Activated CD8-positive, alpha-beta T cell treated with anti-CD3 and anti-CD28 coated beads, Interleukin-2, amount 10 ng/mL, durations not matched to agents 7 days and 5 days (primary cell): ENCODE results near the gene FBXW4. TPM values are rescaled to one million over a fixed set of nuclear protein-coding genes. Genes with fewer than 3 reads are reported as not detected.

ENCODE experiments used
- ATAC-seq: fragments of 150-1000 bp; cut with Tn5 transposase; one replicate; pipeline ENCODE4 v1.10.0; 2021; ENCODE audit warnings: moderate library complexity
- CTCF ChIA-PET: fragments of 350-600 bp; sonication (Branson Sonifier 250); formaldehyde crosslinking; loops from one replicate; lab custom pipeline; 2021; ENCODE audit warnings: antibody characterized with exemption; lab: Charles Lee
- POLR2A ChIA-PET: fragments of 350-600 bp; sonication (Branson Sonifier 250); formaldehyde crosslinking; loops from one replicate; lab custom pipeline; 2021; ENCODE audit warnings: antibody characterized with exemption; lab: Charles Lee
- DNase-seq: peaks from one replicate; pipeline ENCODE4 v3.0.0-alpha.2; 2020
- H3K27ac Mint-ChIP-seq: one replicate; pipeline ENCODE4 v1.8.0; 2021; ENCODE audit warnings: mild to moderate bottlenecking, mixed read lengths
- H3K27me3 Mint-ChIP-seq: one replicate; pipeline ENCODE4 v1.8.0; 2021; ENCODE audit warnings: low read depth, mixed read lengths
- H3K36me3 Mint-ChIP-seq: one replicate; pipeline ENCODE4 v1.8.0; 2021; ENCODE audit warnings: low read depth, mixed read lengths
- H3K4me1 Mint-ChIP-seq: one replicate; pipeline ENCODE4 v1.8.0; 2021; ENCODE audit warnings: low read depth, mixed read lengths
- H3K4me3 Mint-ChIP-seq: one replicate; pipeline ENCODE4 v1.8.0; 2021; ENCODE audit warnings: mild to moderate bottlenecking, mixed read lengths
- H3K9me3 Mint-ChIP-seq: one replicate; pipeline ENCODE4 v1.8.0; 2022; ENCODE audit warnings: mixed read lengths; ENCODE audit not compliant: insufficient read depth
- total RNA-seq, 2 experiments: library from RNA; stranded (reverse); gene quantifications; one replicate each; pipeline ENCODE4 v1.2.3, GENCODE V29; 2021

The FBXW4 gene
- total RNA-seq, 2 experiments from 2014 or later, result 36.7 to 39.3 TPM

DNA sequence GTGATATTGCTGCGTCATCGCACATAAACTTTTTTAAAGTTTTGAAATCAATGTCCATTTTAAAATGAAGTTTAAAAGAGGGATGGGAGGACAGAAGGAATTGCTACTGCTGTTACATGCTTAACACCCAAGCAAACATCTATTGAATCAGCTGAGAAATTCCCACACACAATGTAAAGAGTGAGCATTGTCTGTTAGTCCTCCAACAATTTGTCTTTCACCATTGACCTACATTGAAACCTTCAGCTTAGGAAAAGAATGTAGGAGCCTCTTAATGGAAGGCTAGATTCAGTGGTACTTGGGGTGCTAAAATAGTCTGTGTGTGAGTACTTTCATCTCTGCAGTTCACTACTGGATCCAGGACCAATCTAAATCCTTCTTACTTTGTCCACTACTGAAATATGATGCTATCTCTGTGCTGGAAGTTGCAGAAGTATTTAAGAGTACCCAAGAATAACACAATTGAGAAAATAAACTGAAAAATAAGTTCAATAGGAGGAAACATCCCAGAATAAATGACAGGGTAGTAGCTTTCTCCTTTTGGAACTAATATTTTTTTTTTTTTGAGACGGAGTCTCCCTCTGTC lies 23.8 kb upstream of the FBXW4 start:
- ChIA-PET POLR2A (no interaction called here), CTCF (interaction anchor here (1.7 kb wide), 1 partner anchor 116 kb away, joined by 4 read pairs; no protein-coding TSS in a partner anchor)
- Mint-ChIP-seq H3K27me3 (peaks cover 29% of the 10 kb centered on the region), H3K9me3 (no peaks in the 10 kb centered on the region), H3K36me3 (no peaks in the 10 kb centered on the region), H3K27ac (no peak overlapping the region), H3K4me3 (no peak overlapping the region), H3K4me1 (no peaks in the 10 kb centered on the region)
- DNase-seq (no peak), ATAC-seq (no peak)

DNA sequence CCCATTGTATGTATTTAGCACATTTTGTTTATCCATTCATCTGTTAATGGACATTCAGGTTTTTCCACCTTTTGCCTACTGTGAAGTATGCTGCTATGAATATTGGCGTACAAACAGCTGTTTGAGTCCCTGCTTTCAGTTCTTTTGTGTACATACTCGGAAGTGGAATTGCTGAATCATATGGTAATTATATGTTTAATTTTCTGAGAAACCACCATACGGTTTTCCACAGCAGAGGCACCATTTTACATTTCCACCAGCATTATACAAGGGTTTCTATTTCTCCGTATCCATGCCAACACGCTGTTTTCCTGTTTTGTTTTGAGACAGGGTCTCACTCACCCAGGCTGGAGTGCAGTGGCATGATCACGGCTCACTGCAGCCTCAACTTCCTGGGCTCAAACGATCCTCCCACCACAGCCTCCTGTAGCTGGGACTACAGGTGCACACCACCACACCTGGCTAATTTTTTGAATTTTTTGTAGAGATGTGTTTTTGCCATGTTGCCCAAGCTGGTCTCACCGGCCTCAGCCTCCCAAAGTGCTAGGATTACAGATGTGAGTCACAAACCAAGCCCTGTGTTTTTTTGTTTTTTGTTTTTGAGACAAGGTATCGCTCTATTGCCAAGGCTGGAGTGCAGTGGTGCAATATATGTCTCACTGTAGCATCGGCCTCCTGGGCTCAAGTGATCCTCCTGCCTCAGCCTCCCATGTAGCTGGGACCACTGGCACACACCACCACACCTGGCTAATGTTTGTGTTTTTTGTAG lies 22.1 kb upstream of the FBXW4 start:
- Mint-ChIP-seq H3K36me3 (no peaks in the 10 kb centered on the region), H3K9me3 (no peaks in the 10 kb centered on the region), H3K4me1 (no peaks in the 10 kb centered on the region), H3K4me3 (no peak overlapping the region), H3K27ac (no peak overlapping the region), H3K27me3 (peaks cover 25% of the 10 kb centered on the region)
- CTCF ChIA-PET, result no interaction called here
- ATAC-seq, result no peak
- DNase-seq, result no peak
- POLR2A ChIA-PET, result no interaction called here

DNA sequence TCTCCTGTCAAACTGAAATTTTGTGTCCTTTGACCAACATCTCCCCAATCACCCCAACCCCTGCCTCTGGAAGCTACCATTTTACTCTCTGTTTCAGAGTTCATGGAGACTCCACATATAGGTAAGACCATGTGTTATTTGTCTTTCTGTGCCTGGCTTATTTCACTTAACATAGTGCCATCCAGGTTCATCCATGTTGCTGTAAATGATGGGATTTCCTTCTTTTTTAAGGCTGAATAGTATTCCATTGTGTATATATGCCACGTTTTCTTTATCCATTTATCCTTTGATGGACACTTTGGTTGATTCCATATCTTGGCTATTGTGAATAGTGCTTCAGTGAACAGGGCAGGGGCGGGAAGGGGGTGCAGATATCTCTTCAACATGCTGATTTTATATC lies 18.0 kb upstream of the FBXW4 start:
- ATAC-seq (no peak), DNase-seq (no peak)
- Mint-ChIP-seq H3K27ac (no peak overlapping the region), H3K9me3 (no peaks in the 10 kb centered on the region), H3K27me3 (peaks cover 31% of the 10 kb centered on the region), H3K36me3 (no peaks in the 10 kb centered on the region), H3K4me3 (no peak overlapping the region), H3K4me1 (peaks cover 10% of the 10 kb centered on the region)
- ChIA-PET POLR2A (no interaction called here), CTCF (no interaction called here)

DNA sequence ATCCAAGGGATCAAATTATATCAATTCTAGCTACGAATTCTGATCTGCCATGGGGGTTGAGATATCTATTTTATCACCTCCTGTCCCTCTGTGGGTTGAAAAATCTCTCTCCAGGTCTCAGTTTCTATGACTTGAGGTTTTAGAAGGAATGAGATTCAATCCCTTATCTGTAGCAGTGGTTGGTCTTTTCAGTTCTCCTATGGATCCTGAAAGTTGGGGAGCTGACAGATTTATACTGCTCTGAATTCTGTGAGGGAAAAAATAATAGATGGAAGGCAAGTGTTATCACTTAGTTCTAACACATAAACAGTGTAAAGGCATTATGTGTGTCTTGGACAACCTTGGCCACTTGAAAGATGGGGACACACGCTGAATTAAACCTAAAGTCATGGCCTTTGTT lies 15.8 kb upstream of the FBXW4 start:
- Mint-ChIP-seq H3K4me1 (peaks cover 12% of the 10 kb centered on the region), H3K4me3 (no peak overlapping the region), H3K36me3 (no peaks in the 10 kb centered on the region), H3K27me3 (peaks cover 42% of the 10 kb centered on the region), H3K27ac (no peak overlapping the region), H3K9me3 (no peaks in the 10 kb centered on the region)
- DNase-seq, result no peak
- CTCF ChIA-PET, result interaction anchor here (1.5 kb wide), 1 partner anchor 108 kb away, joined by 5 read pairs; no protein-coding TSS in a partner anchor
- no peak for ATAC-seq
- POLR2A ChIA-PET, result no interaction called here

DNA sequence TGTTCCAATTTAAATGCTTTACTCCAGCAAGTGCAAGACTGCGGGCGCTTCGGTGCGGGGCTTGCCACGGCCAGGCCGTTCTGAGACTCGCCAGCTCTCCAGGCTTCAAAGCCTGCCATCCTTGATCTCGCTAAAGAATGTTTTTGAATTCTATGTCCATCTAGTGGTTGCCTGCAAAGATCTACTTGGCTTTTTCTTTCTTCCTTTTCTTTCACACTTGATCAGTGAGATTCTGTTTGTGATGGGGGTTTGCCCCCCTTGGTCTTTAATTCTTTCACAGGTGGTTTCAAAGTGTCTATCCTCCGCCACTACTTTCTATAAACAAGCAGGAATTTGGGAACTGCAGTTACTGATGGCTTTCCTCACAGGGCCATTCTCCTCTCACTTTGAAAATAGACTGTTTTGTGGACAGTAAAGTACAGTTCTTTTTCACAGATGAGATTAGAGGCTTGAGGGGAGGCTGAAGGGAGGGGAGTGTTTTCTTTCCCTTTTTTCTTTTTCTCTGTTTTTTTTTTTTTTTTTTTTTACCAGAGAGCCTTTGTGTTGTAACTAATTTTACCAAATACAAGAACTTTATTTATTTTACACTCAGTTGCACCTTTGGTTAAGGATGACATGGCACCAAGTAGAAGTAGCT lies 15.2 kb upstream of the FBXW4 start:
- POLR2A ChIA-PET, result no interaction called here
- Mint-ChIP-seq H3K4me3 (no peak overlapping the region), H3K27ac (no peak overlapping the region), H3K27me3 (peaks cover 44% of the 10 kb centered on the region), H3K36me3 (no peaks in the 10 kb centered on the region), H3K4me1 (peaks cover 12% of the 10 kb centered on the region), H3K9me3 (no peaks in the 10 kb centered on the region)
- no peak for ATAC-seq
- CTCF ChIA-PET, result interaction anchor here (1.0 to 1.5 kb wide), 2 partner anchors 71 to 107 kb away, joined by 3 to 5 read pairs; no protein-coding TSS in a partner anchor
- DNase-seq, result no peak

DNA sequence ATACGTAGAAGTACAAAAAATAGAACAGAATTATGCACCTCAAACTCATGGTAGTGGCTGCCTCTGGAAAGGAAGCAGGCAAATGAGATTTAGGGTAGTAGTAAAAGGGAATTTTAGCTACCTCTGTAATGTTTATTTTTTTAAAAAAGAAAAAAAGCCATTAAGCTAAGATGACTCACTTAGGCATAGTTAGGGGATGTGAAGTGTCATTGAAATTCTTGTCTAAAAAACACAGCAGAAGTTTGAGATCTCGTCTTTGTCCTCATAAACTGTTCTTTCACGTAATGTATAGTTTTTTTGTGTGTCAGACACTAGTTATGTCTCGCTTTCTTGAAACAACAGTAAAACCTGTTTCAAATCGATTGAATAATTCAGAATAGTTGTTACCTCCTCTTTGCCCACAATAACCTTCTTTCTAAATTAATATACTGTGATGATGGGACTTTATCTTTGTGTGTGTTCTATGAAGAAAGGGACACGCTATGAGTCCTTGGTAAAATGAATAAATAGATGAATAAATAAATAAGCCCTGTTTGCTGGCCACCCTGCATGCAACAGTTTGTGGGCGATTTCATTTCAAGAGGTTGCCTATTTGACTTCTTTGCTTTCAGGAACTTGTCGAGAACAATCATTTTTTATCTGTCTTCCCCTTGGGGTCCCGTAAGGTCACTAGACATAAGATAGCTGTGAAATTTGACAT lies 14.5 kb upstream of the FBXW4 start:
- Mint-ChIP-seq H3K27me3 (peaks cover 43% of the 10 kb centered on the region), H3K27ac (no peak overlapping the region), H3K4me3 (no peak overlapping the region), H3K9me3 (no peaks in the 10 kb centered on the region), H3K4me1 (peaks cover 12% of the 10 kb centered on the region), H3K36me3 (no peaks in the 10 kb centered on the region)
- ATAC-seq (no peak), DNase-seq (no peak)
- ChIA-PET CTCF (interaction anchor here (1.0 to 1.5 kb wide), 2 partner anchors 72 to 107 kb away, joined by 3 to 5 read pairs; no protein-coding TSS in a partner anchor), POLR2A (no interaction called here)

DNA sequence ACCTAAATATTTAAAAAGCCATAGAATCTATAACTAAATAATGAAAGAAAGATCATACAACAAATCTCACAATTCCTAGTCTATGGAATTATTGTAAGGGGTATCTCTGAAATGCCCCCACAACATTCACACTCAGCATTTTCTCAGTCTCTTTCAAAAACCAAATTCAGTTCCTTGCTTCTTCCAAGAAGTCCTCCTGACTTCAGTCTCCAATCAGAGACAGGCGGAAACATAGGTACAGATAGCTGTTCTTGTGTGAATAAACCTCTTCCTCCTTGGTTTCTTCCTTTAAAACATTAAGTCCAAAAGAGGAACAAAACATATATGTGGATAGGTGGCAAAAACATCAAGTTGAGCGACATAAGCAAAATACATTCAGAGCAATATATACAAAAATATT lies 13.9 kb upstream of the FBXW4 start:
- no peak for DNase-seq
- ChIA-PET CTCF (no interaction called here), POLR2A (no interaction called here)
- ATAC-seq, result no peak
- H3K4me1 Mint-ChIP-seq, result peaks cover 14% of the 10 kb centered on the region
- H3K9me3 Mint-ChIP-seq, result no peaks in the 10 kb centered on the region
- H3K4me3 Mint-ChIP-seq, result no peak overlapping the region
- peaks cover 42% of the 10 kb centered on the region for H3K27me3 Mint-ChIP-seq
- no peaks in the 10 kb centered on the region for H3K36me3 Mint-ChIP-seq
- H3K27ac Mint-ChIP-seq, result no peak overlapping the region

DNA sequence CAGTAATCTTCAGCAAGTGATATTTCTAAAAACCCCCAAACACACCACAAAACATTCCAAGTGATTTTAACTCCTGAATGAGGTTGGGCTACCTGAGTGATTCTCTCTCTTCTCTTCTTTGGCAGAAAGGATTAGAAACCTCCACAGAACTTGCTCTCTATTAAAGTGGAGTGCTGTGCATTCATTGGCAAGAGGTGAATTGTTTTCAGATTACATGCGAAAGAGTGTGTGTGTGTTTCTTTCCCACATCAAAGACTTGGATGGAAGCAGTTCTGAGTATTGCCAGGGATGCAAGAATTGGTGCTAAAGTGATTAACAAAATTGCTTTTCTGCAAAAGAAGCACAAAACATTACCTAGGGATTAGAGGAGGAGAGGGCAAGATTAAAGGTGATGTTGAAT lies 13.1 kb upstream of the FBXW4 start:
- DNase-seq (no peak), ATAC-seq (peak; percentile 47)
- Mint-ChIP-seq H3K27me3 (peaks cover 40% of the 10 kb centered on the region), H3K36me3 (no peaks in the 10 kb centered on the region), H3K4me3 (no peak overlapping the region), H3K9me3 (no peaks in the 10 kb centered on the region), H3K27ac (no peak overlapping the region), H3K4me1 (peaks cover 20% of the 10 kb centered on the region)
- ChIA-PET CTCF (no interaction called here), POLR2A (no interaction called here)

DNA sequence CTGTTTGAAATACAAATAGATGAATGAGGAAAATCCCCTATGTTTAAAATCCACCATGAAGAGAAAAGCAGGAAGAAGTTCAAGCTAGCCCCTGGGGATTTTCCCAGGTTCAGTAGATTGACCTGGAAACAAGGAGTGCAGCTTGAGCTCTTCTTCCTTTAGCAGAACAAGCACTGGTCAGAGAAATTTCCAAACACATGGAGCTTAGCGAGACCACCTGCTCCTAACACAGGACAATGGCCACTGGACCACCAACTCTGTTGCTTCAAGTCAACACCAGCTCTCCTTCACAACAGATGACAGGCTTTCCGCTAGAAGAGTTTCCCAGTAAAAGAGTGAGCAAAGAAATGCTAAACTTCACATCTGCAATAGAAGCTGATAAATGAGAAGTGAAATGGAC lies 9.4 kb upstream of the FBXW4 start:
- Mint-ChIP-seq H3K27me3 (peaks cover 26% of the 10 kb centered on the region), H3K4me1 (peaks cover 24% of the 10 kb centered on the region), H3K4me3 (no peak overlapping the region), H3K27ac (no peak overlapping the region), H3K9me3 (no peaks in the 10 kb centered on the region), H3K36me3 (peaks cover 5% of the 10 kb centered on the region)
- POLR2A ChIA-PET, result interaction anchor here (1.3 kb wide), 1 partner anchor 10 kb away, joined by 8 read pairs; the partner anchor contains the start of gene FBXW4
- CTCF ChIA-PET, result interaction anchor here (0.9 to 2.1 kb wide), 5 partner anchors 9 to 102 kb away, joined by 3 to 8 read pairs (median 3); no protein-coding TSS in a partner anchor
- ATAC-seq (no peak), DNase-seq (no peak)

DNA sequence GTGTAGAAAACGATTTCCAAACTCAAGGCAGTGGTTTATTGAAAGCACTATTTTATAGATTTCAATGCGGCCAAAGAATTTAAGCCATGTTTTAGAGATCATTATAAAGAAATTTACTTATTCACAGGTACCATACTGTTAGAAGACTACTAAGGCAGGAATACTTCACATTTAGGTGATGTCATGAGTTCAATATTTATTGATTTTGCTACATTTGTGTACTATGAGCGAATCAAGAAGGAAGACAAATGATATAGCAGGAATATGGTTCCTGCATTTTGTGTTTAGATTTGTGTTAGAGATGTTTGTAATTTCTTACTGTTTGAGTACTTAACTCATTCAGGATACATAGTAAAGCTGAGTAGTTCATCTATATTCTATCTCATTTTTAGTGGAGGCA lies 1.7 kb upstream of the FBXW4 start:
- no peak overlapping the region for H3K4me3 Mint-ChIP-seq
- ChIA-PET CTCF (no interaction called here), POLR2A (no interaction called here)
- no peaks in the 10 kb centered on the region for H3K9me3 Mint-ChIP-seq
- no peak overlapping the region for H3K27ac Mint-ChIP-seq
- peaks cover 26% of the 10 kb centered on the region for H3K4me1 Mint-ChIP-seq
- H3K36me3 Mint-ChIP-seq, result peaks cover 5% of the 10 kb centered on the region
- ATAC-seq (no peak), DNase-seq (no peak)
- H3K27me3 Mint-ChIP-seq, result no peaks in the 10 kb centered on the region

DNA sequence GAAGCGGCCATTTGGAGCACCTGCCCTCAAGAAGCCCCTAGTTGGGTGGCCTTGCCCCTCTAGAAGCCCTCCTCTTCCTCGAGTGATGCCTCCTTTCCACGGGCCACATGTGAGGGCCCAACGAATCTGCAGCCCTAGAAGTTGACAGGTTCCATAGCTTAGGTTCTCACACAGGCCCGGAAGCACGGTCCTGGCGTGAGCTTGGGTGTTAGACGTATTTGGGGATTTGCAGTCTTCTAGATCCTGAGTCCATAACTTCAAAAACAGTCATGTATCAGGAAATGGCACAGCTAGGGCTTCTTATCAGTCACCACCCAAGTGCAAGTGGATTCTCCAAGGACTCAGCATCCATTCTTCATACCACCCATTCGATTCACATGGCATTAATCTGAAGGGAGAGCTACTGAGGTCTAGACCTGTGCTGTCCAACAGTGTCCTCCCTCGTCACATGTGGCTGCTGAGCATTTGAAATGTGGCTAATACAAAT lies 477 bp upstream of the FBXW4 start:
- ATAC-seq, result no peak
- no peaks in the 10 kb centered on the region for H3K9me3 Mint-ChIP-seq
- peak overlapping the region; percentile 83 for H3K27ac Mint-ChIP-seq
- ChIA-PET CTCF (interaction anchor here (0.6 to 1.3 kb wide), 4 partner anchors 9 to 125 kb away, joined by 3 to 6 read pairs (median 3); no protein-coding TSS in a partner anchor), POLR2A (no interaction called here)
- peak overlapping the region; percentile 72 for H3K4me3 Mint-ChIP-seq
- no peaks in the 10 kb centered on the region for H3K27me3 Mint-ChIP-seq
- peaks cover 8% of the 10 kb centered on the region for H3K36me3 Mint-ChIP-seq
- DNase-seq, result no peak
- H3K4me1 Mint-ChIP-seq, result peaks cover 34% of the 10 kb centered on the region
